Nephron progenitor cell (in vitro differentiated cells): ENCODE results near the gene C1orf21.

Experiments used
- DNase-seq: peaks from one replicate; pipeline ENCODE4 v3.0.0; 2021
- H3K27ac Mint-ChIP-seq: 2 replicates; pipeline ENCODE4 v1.8.0; 2021; ENCODE audit warnings: mild to moderate bottlenecking, moderate library complexity, mixed read lengths
- H3K27me3 Mint-ChIP-seq: 2 replicates; pipeline ENCODE4 v1.8.0; 2021; ENCODE audit warnings: mild to moderate bottlenecking, low read depth, mixed read lengths; ENCODE audit not compliant: poor library complexity
- H3K36me3 Mint-ChIP-seq: 2 replicates; pipeline ENCODE4 v1.8.0; 2021; ENCODE audit warnings: low read depth, mixed read lengths
- H3K4me1 Mint-ChIP-seq: 2 replicates; pipeline ENCODE4 v1.8.0; 2021; ENCODE audit warnings: mixed read lengths
- H3K4me3 Mint-ChIP-seq: 2 replicates; pipeline ENCODE4 v1.8.0; 2021; ENCODE audit warnings: mild to moderate bottlenecking, moderate library complexity, mixed read lengths
- H3K9me3 Mint-ChIP-seq: 2 replicates; pipeline ENCODE4 v1.8.0; 2021; ENCODE audit warnings: mild to moderate bottlenecking, moderate library complexity, mixed read lengths
- CTCF ChIP-seq: fragments of 200-600 bp; sonication (generic); IDR thresholded peaks from 2 replicates; pipeline ENCODE4 v1.5.0; 2021; ENCODE audit warnings: antibody characterized with exemption

Gene C1orf21

GRCh38 chr1:184416946-184417345, 30.1 kb downstream of the C1orf21 start:
- no peak for TF ChIP-seq CTCF
- peaks cover 25% of the 10 kb centered on the region for H3K4me1 Mint-ChIP-seq
- H3K9me3 Mint-ChIP-seq, result no peaks in the 10 kb centered on the region
- no peak for DNase-seq
- H3K36me3 Mint-ChIP-seq, result peaks cover 15% of the 10 kb centered on the region
- peaks cover 4% of the 10 kb centered on the region for H3K27me3 Mint-ChIP-seq
- no peak overlapping the region for H3K4me3 Mint-ChIP-seq
- H3K27ac Mint-ChIP-seq, result peak overlapping the region; percentile 50

DNA sequence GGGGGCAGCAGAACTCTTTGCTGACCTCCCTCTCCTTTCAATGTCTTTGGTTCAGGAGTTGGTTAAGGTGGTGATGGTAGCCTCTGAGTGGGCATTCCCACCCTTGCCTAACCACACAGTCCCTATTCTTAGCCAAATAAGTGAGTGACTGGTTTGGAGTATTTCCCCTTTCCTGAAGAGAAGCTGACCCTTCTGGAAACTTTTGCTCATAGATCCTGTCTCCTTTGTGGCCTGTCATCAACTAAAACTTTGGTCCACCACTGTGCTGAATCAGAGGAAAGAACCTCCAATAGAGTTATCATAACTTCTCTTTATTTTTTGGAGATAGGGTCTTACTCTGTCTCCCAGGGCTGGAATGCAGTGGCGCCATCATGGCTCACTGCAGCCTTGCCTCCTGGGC, 31.1 kb downstream of the C1orf21 start:
- Mint-ChIP-seq H3K9me3 (no peaks in the 10 kb centered on the region), H3K4me1 (peaks cover 25% of the 10 kb centered on the region), H3K36me3 (peaks cover 15% of the 10 kb centered on the region), H3K27me3 (peaks cover 4% of the 10 kb centered on the region), H3K27ac (no peak overlapping the region), H3K4me3 (no peak overlapping the region)
- no peak for TF ChIP-seq CTCF
- DNase-seq, result no peak

- H3K27ac Mint-ChIP-seq, result no peak overlapping the region
- H3K36me3 Mint-ChIP-seq, result peaks cover 10% of the 10 kb centered on the region
- H3K9me3 Mint-ChIP-seq, result no peaks in the 10 kb centered on the region
- no peak for DNase-seq
- H3K27me3 Mint-ChIP-seq, result peaks cover 4% of the 10 kb centered on the region
- peaks cover 25% of the 10 kb centered on the region for H3K4me1 Mint-ChIP-seq
- no peak for TF ChIP-seq CTCF
- no peak overlapping the region for H3K4me3 Mint-ChIP-seq
Observed at GRCh38 chr1:184418652-184419349, 32.0 kb downstream of the C1orf21 start.

- no peak for DNase-seq
- H3K27me3 Mint-ChIP-seq, result peaks cover 4% of the 10 kb centered on the region
- TF ChIP-seq CTCF, result no peak
- H3K4me3 Mint-ChIP-seq, result no peak overlapping the region
- H3K4me1 Mint-ChIP-seq, result peaks cover 25% of the 10 kb centered on the region
- H3K9me3 Mint-ChIP-seq, result no peaks in the 10 kb centered on the region
- peaks cover 5% of the 10 kb centered on the region for H3K36me3 Mint-ChIP-seq
- H3K27ac Mint-ChIP-seq, result no peak overlapping the region
Observed at GRCh38 chr1:184419350-184420161, 32.7 kb downstream of the C1orf21 start.

DNA sequence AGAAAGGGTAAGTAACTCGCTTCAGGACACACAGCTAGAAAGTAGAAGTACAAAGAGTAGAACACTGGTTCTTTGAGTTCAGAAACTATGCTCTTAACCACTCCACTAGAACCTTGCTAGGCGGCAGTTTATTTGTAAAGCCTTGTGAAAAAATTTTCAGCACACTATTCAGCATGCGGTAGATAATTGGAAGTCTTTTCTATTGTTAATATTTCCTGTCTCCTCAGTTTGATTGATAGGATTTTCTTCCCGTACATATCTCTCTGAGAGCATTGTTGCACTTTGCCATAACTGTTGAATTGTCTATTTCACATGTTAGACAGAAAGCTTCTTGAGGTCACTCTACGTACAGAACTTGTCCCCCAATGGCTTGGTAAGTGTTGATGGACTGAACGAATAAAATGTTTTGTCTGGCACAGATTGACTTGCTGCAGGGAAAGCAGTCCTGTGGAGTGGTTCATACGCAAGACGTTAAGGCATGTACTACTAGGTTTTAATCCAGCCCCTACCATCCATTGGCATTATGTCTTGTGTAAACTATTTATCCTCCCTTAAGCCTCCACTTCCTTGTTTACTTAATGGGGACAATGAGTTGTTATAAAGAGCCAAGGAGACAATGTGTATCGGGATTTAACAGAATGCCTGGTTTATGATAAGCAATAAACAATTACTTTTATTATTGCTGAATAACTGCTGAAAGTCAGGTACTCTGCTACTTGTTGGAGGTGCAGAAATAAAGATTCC, 35.8 kb downstream of the C1orf21 start:
- peaks cover 17% of the 10 kb centered on the region for H3K4me1 Mint-ChIP-seq
- no peaks in the 10 kb centered on the region for H3K36me3 Mint-ChIP-seq
- no peak overlapping the region for H3K27ac Mint-ChIP-seq
- peaks cover 4% of the 10 kb centered on the region for H3K27me3 Mint-ChIP-seq
- no peaks in the 10 kb centered on the region for H3K9me3 Mint-ChIP-seq
- H3K4me3 Mint-ChIP-seq, result no peak overlapping the region
- no peak for DNase-seq
- no peak for TF ChIP-seq CTCF
